ENCODE data around the gene PAH.

The PAH gene

DNA sequence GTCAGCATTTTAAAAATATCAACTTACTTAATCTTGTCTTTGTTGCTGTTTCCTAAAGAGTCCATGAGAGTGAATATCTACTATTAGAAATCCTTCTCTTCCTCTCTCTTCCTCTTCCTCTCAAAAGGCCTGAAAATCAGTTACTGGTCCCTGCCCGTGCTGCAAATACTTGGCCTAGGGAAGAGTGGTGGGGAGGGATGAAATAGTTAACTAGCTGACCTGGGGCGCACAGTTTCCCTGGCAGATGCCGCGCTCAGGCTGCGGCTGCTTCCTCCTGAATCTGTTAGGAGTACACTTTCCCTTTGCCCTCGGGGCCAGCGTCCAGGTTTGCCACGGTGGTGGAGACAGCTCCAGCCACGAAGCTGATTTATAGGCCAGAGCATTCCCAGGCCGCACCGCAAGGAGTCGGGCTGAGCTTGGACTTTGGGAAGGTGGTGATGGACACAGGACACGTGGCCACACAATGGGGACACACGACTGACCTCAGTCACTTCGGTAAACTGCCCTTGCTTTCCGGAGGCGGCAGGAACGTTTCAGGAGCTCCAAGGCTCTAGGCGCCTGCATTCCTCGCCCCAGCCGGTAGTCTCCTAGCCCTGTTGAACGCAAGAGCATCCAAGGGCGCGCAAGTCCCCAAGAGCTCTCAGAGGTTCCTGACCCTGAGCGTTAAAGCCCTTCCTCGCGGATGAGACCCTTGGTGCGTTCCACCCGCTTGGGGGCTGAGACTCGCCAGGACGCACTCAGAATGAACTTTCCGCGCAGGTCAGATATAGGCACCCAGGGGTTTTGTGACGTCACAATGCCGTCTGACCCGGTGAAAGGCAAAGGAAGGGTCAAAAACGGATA is 33.3 kb upstream of the PAH start:
- DNase-seq (ENCODE audit: low spot score), result no peak

DNA sequence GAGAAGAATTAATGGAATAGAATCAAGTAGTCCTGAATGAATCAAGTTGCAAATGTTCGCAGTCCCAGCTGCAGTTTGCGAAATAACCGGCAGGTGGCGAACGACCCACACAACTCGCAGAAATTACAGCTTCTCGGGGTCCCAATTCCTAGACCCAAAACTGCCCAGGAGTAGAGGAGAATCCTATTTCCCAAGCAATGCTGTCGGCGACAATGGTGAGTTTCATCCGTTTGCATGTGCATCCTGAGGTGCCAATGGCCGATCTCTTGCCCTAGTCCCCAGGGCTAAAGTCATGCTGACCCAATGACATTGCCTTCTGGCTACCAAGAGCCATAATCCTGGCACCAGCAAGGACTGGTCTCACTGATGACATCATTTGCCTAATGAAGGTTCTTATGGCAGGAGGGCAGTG is 31.9 kb upstream of the PAH start:
- peak; percentile 41 for DNase-seq (ENCODE audit: low spot score)

DNA sequence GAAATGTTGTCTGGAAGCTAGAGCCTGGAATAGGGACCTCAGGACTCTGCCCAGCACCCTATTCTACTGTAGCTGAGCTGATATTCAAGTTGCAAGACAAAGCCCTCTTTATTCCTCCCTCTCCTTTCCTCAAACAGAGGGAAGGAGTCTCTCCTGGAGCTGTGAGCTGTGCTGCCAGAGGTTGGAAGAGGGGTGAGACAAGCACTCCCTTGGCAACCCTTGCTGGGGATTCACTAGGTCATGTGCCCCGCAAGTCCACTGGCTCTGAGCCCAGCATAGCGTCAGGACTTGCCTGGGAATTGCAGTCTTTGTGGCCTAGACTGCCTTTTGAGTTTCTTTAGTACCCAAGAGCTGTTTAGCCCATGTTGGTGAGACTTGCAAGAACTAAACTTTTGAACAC is 29.0 kb upstream of the PAH start:
- no peak for DNase-seq (ENCODE audit: low spot score)

DNA sequence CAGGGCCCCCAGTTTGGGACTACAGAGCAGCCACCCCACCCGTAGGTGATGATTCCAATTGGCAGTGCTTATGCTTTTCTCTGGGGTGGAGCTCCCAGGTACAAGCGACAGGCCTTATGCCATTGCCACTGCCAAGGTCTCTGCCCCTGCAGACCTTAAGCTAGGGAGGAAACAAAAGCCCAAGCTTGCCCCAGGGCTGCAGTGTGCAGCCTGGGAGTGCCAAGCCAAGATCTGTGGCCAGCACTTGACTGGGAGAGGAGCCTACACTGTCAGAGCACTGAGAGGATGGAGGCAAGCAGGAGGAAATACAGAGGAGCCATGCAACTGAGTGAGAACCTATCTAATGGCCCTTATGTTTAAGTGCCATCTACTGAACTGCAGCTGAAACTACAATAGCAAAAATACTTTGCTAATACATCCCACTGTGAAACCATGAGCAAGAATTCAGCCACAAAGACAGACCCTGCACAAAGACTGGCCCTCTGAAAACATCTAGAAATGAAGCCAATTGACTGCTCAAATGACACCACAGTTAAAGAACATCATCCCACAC is 22.7 kb upstream of the PAH start:
- DNase-seq (ENCODE audit: low spot score), result no peak

DNA sequence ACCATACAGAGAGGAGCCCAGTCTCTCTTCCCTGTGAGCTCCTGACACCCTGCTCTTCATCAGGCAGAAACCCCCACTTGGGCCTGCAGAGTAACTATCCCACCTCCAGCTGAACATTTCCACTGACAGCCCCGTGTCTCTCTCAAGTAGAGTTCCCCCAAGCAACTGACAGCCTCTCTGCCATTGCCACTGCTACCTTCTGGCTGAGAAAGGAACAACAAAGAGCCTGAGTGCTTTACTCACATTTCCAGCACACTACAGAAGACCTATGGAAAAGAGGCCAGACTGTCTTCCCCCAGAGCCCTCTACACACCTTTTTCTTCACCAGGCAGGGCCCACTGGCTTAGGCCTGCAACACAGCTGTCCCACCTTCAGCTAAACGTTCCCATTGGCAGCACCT is 22.0 kb upstream of the PAH start:
- no peak for DNase-seq (ENCODE audit: low spot score)

DNA sequence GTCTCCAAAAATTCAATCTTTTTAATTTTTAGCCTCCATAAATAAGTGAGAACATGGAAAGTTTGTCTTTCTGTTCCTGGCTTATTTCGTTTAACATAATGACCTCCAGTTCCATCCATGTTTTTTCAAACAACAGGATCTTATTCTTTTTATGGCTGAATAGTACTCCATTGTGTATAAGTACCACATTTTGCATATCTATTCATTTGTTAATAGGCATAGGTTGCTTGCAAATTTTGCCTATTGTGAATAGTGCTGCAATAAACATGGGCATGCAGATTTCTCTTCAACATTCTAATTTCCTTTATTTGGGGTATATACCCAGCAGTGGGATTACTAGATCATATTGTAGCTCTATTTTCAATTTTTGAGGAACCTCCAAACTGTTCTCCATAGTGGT is 16.1 kb upstream of the PAH start:
- DNase-seq (ENCODE audit: low spot score), result no peak

DNA sequence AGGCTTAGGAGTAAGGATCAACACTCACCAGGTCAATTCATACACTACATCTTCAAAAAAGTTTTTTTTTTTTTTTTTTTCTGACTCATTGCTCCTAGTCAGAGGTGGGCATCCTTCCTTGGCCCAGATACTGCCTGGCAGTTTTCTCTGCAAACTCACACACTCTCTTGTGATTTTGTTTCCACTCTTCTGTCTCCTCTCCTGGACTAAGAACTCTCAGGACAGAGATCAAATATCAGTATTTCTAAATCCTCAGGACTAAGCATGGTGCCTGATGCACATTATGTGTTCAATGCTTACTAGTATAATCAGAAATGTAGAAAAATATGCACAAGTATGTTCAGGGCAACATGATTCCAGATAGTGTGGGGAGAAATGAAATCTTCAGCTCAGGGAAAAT is 10.2 kb upstream of the PAH start:
- DNase-seq (ENCODE audit: low spot score), result no peak

DNA sequence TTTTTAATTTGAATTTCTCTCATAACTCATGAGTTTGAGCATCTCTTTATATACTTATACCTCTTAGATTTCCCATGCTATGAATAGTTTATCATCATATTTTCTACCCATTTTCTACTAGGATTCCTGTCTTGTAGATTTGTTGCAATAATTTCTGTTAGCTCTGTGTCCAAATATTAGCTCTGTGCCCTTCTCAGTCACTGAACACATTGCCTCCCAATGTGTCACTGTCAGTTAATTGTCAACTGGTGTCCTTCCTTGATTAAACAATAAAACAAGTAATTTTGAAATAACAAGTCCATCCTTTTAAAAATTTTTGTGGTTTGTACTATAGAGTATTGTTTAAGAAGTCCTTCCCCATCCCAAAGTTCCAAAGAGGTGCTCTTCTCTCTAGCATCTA is 4.2 kb upstream of the PAH start:
- DNase-seq (ENCODE audit: low spot score), result no peak

DNA sequence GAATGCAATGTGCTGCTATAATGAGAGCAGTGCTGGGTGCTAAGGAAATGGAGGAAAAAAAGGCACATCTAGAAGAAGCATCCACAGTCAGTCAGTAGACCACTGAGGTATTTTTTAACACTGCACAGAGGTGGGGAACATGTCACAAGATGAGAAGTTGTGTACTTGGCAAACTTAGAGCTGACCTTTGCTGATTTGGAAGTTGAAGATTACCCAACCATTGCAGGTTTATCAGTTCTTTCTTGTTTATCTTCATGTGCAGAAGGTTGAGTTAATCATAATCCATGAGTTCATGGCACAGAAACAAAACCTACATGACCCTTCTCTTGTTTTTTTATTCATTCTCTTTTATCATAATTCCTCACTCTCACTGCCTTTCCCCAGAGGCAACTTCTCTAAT is 3.2 kb upstream of the PAH start:
- DNase-seq (ENCODE audit: low spot score), result no peak

DNA sequence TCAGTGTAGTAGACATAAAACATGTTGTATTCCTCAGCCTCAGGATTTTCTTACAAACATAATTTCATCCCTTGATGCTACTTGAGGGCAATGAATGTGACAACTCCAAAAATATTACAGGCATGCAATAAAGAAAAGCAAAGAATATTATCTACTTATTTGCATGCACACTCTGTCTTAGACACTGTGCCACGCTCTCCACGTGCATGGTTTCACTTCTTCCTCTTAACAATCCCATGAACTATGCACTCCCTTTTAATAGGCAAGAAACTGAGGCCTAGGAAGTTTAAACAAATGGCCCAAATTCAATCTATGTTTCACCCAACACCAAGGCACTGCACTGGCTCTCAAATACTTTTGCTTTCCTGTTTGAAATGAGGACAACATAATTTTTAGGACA is 1.8 kb upstream of the PAH start:
- no peak for DNase-seq (ENCODE audit: low spot score)

DNA sequence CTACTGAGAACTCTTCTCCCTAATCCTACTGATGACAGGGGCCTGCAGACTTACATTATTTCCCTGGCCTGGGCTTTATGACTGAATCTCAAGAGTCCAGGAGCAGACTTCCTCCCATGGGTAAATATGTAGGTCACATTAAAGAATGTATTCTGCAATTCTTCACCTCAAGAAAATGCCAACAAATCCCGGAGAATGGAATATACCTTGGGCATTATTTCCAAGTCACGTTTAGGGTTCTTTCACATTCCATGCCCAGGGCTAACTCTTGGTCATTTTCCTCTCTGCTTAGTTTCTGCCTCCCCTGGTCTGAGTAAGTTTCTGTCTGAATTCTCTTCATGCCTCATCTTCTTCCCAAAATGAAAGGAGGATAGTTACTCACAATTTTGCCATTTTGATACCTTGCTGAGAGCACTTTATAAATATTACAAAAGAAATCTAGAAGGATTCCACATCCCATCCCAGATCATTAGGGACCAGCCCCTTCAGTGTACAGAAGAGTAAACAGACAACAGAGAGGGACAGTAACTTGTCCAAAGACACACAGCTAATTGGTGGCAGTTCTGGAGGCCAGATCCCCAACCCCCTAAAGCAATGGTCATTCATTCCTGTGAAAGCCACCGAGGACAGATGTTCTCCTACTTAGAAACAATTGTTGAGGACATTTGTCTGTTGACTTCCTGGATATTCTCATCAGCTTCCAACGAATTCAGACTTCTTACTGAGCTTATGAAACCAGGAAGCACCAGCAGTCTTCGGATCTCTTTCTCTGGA is 605 bp downstream of the PAH start:
- no peak for DNase-seq (ENCODE audit: low spot score)

DNA sequence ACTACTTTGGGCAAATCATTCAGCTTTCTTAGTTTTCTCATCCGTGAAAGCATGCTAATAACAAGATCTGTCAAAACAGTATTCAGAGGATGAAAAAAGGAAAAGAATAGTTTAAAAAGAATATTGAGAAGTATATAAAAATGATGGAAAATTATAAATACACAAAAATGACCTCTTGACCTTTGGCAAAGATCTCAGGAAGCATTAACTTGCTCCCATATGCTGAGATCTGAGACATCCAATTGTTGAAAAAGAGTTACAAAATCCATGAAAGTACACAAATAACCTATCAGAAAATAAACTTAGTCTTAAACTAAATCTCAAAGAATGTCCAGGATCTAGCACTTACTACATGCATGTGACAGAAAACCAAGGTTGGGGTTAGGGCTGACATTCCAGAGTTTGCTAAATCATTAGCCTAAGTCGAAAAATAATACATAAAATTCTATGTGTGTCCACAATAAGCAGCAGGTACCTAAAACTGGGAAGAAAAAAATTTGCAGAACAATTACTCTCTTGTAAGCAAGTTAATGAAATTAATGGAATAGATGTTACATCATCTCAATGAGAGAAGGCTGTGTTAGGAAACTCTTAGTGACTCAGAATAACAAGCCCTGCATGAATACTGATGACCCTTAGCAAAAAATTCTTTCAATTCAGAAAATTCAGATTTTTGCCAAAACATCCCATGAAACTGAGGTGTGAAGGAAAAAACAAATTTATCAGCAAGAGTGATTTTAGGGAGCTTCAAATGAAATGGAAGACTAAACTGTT is 3.4 kb downstream of the PAH start:
- no peak for DNase-seq (ENCODE audit: low spot score)

DNA sequence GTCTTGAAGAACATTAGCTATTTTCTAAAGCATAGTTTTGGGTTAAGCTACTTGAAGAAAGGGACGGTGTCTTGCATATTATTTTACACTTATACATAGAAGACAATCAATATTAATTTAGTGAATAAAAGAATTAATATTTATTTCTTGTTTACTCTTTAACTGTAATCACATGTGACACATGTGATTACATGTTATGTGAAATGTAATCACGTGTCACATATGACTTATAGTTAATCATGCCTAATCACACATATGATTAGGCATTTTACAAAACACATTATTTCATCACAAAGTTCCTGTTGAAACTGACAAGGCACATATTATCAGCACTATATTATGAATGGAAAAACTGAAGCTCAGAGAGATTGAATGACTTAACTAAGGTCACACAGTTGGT is 4.8 kb downstream of the PAH start:
- no peak for DNase-seq (ENCODE audit: low spot score)

DNA sequence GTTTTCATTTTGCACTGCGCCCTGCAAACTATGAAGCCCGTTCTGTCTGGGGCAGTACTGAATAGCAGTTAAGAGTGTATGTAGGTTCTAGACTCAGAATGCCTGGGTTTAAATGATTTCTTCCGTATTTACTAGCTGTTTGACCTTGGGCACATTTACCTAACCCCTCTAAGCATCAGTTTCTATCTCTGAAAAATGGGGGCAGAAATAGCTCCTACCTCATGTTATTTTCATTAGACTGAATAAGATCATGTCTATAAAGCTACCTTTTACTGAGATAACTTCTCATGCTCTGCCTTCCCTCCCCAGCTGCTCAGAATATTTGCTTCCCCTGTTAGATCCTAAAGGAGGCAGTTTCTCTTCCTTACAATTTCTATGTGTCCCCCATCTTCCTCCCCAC is 5.7 kb downstream of the PAH start:
- DNase-seq (ENCODE audit: low spot score), result no peak

DNA sequence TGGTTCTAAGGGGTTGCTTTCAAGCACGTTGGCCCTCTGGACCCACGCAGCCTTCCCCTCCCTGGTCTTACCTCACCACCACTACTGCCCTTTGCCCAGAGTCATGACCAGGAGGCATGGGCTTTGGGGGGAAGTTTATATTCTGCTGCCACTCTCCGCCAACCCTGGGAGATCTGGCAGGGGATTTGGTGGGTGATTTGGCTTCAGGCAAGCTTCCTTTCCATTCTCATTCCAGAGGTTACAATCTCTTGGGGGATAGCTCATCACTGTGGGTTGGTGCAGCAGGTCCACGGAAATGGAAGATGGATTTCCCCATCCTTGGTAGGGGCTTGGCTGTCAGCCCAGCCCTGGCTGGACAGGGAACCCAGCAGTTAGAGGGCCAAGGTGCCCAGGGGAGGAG is 6.3 kb downstream of the PAH start:
- DNase-seq (ENCODE audit: low spot score), result no peak

DNA sequence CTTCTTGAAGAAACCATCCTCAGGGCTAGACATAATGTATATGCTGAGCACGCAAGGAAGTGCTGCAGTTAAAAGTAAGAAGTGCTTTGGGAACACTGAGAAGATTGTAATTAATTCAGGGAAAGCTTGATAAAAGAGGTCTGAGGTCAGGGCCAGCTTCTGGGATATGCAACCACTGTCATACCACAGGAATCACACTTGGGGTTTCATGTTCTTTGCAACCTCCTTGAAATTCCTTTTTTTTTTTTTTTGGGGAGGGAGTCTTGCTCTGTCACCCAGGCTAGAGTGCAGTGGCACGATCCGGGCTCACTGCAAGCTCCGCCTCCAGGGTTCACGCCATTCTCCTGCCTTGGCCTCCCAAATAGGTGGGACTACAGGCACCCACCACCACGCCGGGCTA is 6.9 kb downstream of the PAH start:
- no peak for DNase-seq (ENCODE audit: low spot score)

DNA sequence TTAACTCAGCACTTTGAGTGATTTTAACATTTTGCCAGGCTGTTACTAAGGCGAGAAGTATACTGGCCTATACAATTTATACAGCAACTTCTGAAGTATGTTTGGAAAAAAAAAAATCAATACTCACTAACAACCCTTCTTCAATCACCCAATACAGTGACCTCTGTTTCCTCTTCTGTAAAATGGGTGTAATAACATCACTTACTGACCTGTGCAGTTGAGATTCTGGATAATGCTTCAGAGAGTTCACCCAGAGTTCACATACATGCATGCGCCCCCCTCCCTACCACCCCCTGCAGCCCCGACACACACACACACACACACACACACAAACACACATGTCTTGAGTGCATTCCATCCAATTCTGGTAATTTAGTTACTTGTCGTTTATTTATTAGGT is 9.1 kb downstream of the PAH start:
- no peak for DNase-seq (ENCODE audit: low spot score)

DNA sequence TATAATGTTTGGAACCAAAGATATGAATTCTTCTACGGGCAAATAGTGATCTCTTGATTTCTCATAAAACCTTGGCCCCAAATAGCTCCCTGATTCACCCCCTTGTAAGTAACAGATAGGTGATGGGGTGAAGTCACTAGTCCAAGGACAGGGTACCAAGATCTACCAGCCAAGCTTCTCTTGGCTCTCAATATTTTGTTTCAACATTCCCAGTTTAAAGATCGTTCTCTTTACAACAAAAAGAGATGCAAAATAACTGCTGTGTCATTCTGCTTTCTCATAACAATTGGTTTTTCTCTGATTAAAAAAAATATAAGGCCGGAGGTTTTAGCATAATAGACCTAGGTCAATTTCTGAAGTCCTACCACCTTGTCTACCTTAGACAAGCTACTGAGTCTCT is 11.8 kb downstream of the PAH start:
- DNase-seq (ENCODE audit: low spot score), result no peak

DNA sequence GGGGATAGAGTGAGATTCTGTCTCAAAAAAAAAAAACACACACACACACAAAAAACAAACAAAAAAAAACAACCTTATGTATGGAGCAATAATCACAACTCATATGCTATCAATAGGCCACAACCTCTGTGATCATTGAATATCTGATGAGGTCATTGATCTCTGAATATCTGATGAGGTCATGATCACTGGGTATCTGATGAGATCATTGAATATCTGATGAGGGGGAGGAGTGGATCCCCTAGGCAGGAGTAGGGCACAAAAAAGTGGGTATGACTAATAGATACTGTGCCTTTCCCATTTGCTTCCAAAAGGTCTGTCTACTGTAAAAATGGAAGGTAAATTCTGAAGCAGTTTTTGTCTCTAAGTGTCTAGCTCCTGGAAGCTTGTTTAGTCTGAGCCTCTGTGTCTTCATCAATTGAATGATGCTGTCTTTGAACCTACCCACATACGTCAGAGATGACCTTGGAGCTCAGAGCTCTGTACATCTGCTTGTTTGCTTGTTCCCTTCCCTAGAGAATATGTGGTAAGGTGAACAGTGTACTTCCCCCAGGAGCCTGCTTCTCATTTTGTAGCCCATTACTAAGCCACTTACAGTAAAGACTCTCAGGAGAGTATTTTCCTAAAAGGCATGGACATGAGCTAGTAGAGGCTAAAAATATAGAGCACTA is 13.6 kb downstream of the PAH start:
- no peak for DNase-seq (ENCODE audit: low spot score)

DNA sequence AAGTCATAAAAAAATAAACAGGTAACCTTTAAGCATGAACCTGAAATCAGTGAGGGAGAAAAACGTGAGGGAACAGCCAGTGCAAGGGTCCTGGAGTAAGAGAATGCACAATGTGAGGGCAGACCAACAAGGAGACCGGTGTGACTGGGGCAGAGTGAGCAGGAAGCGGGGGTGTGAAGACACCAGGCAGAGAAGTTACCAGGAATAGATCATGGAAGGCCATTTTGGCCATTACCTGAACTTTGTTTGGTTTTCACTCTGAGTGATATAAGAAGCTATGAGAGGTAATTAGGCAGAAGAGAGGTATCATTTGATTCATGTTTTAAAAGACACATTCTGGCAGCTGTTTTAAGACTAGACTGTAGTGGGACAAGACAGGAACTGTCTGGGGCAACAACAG is 15.0 kb downstream of the PAH start:
- DNase-seq (ENCODE audit: low spot score), result no peak

DNA sequence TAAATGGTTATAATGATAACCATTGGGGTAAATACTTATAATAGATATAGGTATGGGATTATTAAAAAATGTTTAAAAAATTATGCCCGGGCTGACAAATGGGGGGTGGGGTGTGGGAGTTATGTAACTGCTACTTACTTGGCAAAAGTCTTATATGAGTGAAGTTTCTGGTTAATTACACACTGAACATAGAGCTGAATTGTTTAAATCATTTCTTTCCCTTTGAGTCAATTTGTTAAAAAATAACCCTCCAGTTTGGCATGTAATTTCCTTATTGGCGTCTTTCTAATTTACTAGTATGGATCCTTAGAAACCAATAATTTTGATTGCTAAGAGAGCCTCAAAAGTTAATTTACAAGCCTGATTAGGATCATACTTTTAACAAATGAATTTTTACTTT is 16.7 kb downstream of the PAH start:
- DNase-seq (ENCODE audit: low spot score), result no peak

DNA sequence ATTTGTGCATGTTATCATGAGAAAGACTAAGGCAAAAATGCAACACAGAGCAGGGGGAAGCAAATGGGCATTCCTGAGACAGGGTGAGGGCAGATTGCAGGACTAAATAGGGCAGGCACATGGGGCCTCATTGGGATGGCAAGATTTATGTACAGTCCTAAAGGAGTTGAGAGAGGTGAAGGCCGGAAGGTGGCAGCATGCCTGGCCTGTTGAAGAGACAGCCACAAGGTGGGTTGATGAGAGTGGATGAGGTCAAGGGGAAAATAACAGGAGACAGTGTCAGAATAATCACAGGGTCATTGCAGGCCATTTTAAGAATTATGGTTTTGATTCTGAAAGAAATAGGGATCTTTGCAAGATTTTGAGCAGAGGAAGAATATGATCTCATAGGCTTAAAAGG is 21.0 kb downstream of the PAH start:
- DNase-seq (ENCODE audit: low spot score), result no peak
